Measurements from ENCODE around the gene EFEMP1.

- TF ChIP-seq CTCF (IDR thresholded peaks at IDR 0.05) = no peak
- TF ChIP-seq POLR2A (IDR thresholded peaks at IDR 0.05) = no peak
- TF ChIP-seq EP300 (IDR thresholded peaks at IDR 0.05) = no peak
- TF ChIP-seq POLR2AphosphoS5 (IDR thresholded peaks at IDR 0.05) = no peak
These were observed 7.7 kb upstream of the EFEMP1 start for GRCh38 chr2:55931281-55931680.

All from upper lobe of left lung (tissue), 4 donors.